GM19468 (cell line): ENCODE data around the gene ZNG1A.
"Not testable (repeated sequence)": the region's sequence is repeated elsewhere in the genome, so short reads cannot be mapped to it uniquely, and the experiment has no call there.

Experiments used
- ATAC-seq: cut with Tn5 transposase; IDR thresholded peaks from one replicate; pipeline ENCODE4 v1.9.1; 2021; ENCODE audit warnings: mild to moderate bottlenecking, moderate library complexity, moderate number of reproducible peaks; ENCODE audit not compliant: unreplicated experiment; ENCODE audit errors: extremely low read depth

Gene ZNG1A

GRCh38 chr9:199601-200000 lies 20.7 kb upstream of the ZNG1A start:
- ATAC-seq: not testable (repeated sequence)

GRCh38 chr9:178140-178825 lies 573 bp downstream of the ZNG1A start:
- not testable (repeated sequence) for ATAC-seq

- not testable (repeated sequence) for ATAC-seq
These were observed 9.1 kb downstream of the ZNG1A start for GRCh38 chr9:169757-170156.

- not testable (repeated sequence) for ATAC-seq
These were observed 19.0 kb downstream of the ZNG1A start for GRCh38 chr9:159871-160270.

- not testable (repeated sequence) for ATAC-seq
These were observed 27.7 kb downstream of the ZNG1A start for GRCh38 chr9:151173-151572.

GRCh38 chr9:139880-140279 lies 39.0 kb downstream of the ZNG1A start:
- not testable (repeated sequence) for ATAC-seq

- not testable (repeated sequence) for ATAC-seq
These were observed 60.8 kb downstream of the ZNG1A start, which contains the start of gene FOXD4 for GRCh38 chr9:117995-118467. TSS of gene FOXD4 (minus strand) at chr9:118417. CDS start at chr9:118119, 298 bp downstream.

GRCh38 chr9:117144-117994 lies 61.5 kb downstream of the ZNG1A start:
- ATAC-seq: not testable (repeated sequence)

- ATAC-seq: not testable (repeated sequence)
These were observed 62.4 kb downstream of the ZNG1A start for GRCh38 chr9:116239-117077.

- ATAC-seq: not testable (repeated sequence)
These were observed 63.8 kb downstream of the ZNG1A start for GRCh38 chr9:115118-115451.

- ATAC-seq: not testable (repeated sequence)
These were observed 64.4 kb downstream of the ZNG1A start for GRCh38 chr9:114267-115117.

GRCh38 chr9:113468-114266 lies 65.2 kb downstream of the ZNG1A start:
- peak; percentile 26 for ATAC-seq

- not testable (repeated sequence) for ATAC-seq
These were observed 66.0 kb downstream of the ZNG1A start for GRCh38 chr9:112589-113467.

- ATAC-seq: not testable (repeated sequence)
These were observed 68.2 kb downstream of the ZNG1A start for GRCh38 chr9:110672-111071.

GRCh38 chr9:109540-109939 lies 69.3 kb downstream of the ZNG1A start:
- not testable (repeated sequence) for ATAC-seq

GRCh38 chr9:108742-109495 lies 69.9 kb downstream of the ZNG1A start:
- not testable (repeated sequence) for ATAC-seq

GRCh38 chr9:105991-106390 lies 72.9 kb downstream of the ZNG1A start:
- not testable (repeated sequence) for ATAC-seq
